Measurements from ENCODE around the gene ZBTB24.
"Not testable (repeated sequence)": the region's sequence is repeated elsewhere in the genome, so short reads cannot be mapped to it uniquely, and the experiment has no call there.

Gene ZBTB24

GRCh38 chr6:109482905-109483734, at the start of gene ZBTB24:
ZBTB24 (minus strand) TSS chr6:109483219; CDS start chr6:109482026, 1,193 bp downstream.
- peak in 50 of 51 donors; percentile 39 to 93 (median 80) for DNase-seq

GRCh38 chr6:109531446-109531845, 48.4 kb upstream of the ZBTB24 start:
- no peak for DNase-seq

- DNase-seq, result no peak
Observed at GRCh38 chr6:109527989-109528388, 45.0 kb upstream of the ZBTB24 start.

GRCh38 chr6:109526905-109527628, 44.0 kb upstream of the ZBTB24 start:
- peak in 13 of 51 donors; percentile 1 to 35 (median 6) for DNase-seq

- DNase-seq, result no peak
Observed at GRCh38 chr6:109524129-109524528, 41.1 kb upstream of the ZBTB24 start.

- DNase-seq, result no peak
Observed at GRCh38 chr6:109523478-109523877, 40.5 kb upstream of the ZBTB24 start.

- no peak for DNase-seq
Observed at GRCh38 chr6:109521080-109521479, 38.1 kb upstream of the ZBTB24 start.

GRCh38 chr6:109519647-109520046, 36.6 kb upstream of the ZBTB24 start:
- DNase-seq, result not testable (repeated sequence)

GRCh38 chr6:109516929-109517328, 33.9 kb upstream of the ZBTB24 start:
- no peak for DNase-seq

GRCh38 chr6:109515781-109516409, 32.9 kb upstream of the ZBTB24 start:
- DNase-seq, result no peak

- no peak for DNase-seq
Observed at GRCh38 chr6:109514946-109515345, 31.9 kb upstream of the ZBTB24 start.

GRCh38 chr6:109513571-109514071, 30.6 kb upstream of the ZBTB24 start:
- no peak for DNase-seq

GRCh38 chr6:109512271-109512817, 29.3 kb upstream of the ZBTB24 start:
- DNase-seq, result no peak

GRCh38 chr6:109511832-109512231, 28.8 kb upstream of the ZBTB24 start:
- DNase-seq, result no peak

- DNase-seq, result no peak
Observed at GRCh38 chr6:109510358-109510757, 27.3 kb upstream of the ZBTB24 start.

GRCh38 chr6:109508166-109508860, 25.3 kb upstream of the ZBTB24 start:
- no peak for DNase-seq

GRCh38 chr6:109507490-109508072, 24.6 kb upstream of the ZBTB24 start:
- no peak for DNase-seq

GRCh38 chr6:109506841-109507240, 23.8 kb upstream of the ZBTB24 start:
- no peak for DNase-seq

GRCh38 chr6:109506314-109506713, 23.3 kb upstream of the ZBTB24 start:
- DNase-seq, result no peak

GRCh38 chr6:109503327-109504224, 20.6 kb upstream of the ZBTB24 start:
- no peak for DNase-seq

All from hypothalamus (tissue), 51 donors.